C4-2B (cell line): ENCODE measurements around the gene BAIAP2L2.
A peak's percentile ranks its signal among the peaks of the same experiment; 100 is the strongest.

ENCODE experiments used
- H3K27ac ChIP-seq: fragments of 450-650 bp; 2 replicates; pipeline ENCODE4 v1.5.1; 2017
- ZFX ChIP-seq: fragments of 450-650 bp; IDR thresholded peaks from 2 replicates; pipeline ENCODE4 v1.6.1; 2017
- TF ChIP-seq, protein P1 (sequence below): fragments of 450-650 bp; conservative IDR thresholded peaks from 2 replicates; pipeline ENCODE4 v1.5.1; 2017; ENCODE audit warnings: mild to moderate bottlenecking

Gene BAIAP2L2

GRCh38 chr22:38142606-38143005, 32.1 kb upstream of the BAIAP2L2 start:
- H3K27ac ChIP-seq: peak overlapping the region; percentile 13; the same call in 1 of the 2 replicates
- no peak for TF ChIP-seq ZFX
- TF ChIP-seq, protein P1, sequence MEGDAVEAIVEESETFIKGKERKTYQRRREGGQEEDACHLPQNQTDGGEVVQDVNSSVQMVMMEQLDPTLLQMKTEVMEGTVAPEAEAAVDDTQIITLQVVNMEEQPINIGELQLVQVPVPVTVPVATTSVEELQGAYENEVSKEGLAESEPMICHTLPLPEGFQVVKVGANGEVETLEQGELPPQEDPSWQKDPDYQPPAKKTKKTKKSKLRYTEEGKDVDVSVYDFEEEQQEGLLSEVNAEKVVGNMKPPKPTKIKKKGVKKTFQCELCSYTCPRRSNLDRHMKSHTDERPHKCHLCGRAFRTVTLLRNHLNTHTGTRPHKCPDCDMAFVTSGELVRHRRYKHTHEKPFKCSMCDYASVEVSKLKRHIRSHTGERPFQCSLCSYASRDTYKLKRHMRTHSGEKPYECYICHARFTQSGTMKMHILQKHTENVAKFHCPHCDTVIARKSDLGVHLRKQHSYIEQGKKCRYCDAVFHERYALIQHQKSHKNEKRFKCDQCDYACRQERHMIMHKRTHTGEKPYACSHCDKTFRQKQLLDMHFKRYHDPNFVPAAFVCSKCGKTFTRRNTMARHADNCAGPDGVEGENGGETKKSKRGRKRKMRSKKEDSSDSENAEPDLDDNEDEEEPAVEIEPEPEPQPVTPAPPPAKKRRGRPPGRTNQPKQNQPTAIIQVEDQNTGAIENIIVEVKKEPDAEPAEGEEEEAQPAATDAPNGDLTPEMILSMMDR: no peak

DNA sequence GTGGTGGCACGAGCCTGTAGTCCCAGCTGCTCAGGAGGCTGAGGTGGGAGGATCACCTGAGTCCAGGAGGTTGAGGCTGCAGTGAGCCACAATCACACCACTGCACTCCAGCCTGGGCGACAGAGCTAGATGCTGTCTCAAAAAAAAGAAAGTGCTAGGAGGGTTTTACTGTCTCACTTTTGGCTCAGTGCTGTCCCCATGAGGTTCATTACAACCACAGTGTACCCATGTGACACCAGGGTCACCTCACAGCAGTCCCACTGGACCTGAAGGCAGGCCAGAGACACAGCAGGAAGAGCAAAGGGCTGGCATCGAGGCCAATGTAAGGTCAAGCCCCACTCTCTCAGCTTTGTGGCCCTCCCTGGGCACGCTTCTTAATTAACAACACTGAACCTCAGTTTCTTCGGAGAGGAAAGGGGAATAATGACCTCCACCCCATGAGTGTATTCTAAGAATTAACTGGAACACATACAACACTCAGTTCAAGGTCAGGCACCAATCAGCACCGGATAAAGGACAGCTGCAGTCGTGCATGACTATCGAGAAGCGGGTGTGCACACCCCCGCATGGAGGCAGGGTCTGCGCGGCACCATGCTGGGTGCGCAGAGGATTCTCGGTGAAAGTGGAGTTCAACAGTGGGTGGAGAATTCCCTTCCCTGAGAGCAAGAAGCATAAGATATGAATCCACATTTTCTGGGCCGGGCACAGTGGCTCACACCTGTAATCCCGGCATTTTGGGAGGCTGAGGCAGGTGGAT, 30.9 kb upstream of the BAIAP2L2 start:
- TF ChIP-seq, protein P1: no peak
- TF ChIP-seq ZFX: no peak
- no peak overlapping the region for H3K27ac ChIP-seq

GRCh38 chr22:38139901-38140300, 29.4 kb upstream of the BAIAP2L2 start:
- H3K27ac ChIP-seq: no peak overlapping the region
- TF ChIP-seq ZFX: no peak
- TF ChIP-seq, protein P1: no peak

- TF ChIP-seq, protein P1: no peak
- no peak for TF ChIP-seq ZFX
- H3K27ac ChIP-seq: no peak overlapping the region
Measured at GRCh38 chr22:38138961-38139360, 28.5 kb upstream of the BAIAP2L2 start.

DNA sequence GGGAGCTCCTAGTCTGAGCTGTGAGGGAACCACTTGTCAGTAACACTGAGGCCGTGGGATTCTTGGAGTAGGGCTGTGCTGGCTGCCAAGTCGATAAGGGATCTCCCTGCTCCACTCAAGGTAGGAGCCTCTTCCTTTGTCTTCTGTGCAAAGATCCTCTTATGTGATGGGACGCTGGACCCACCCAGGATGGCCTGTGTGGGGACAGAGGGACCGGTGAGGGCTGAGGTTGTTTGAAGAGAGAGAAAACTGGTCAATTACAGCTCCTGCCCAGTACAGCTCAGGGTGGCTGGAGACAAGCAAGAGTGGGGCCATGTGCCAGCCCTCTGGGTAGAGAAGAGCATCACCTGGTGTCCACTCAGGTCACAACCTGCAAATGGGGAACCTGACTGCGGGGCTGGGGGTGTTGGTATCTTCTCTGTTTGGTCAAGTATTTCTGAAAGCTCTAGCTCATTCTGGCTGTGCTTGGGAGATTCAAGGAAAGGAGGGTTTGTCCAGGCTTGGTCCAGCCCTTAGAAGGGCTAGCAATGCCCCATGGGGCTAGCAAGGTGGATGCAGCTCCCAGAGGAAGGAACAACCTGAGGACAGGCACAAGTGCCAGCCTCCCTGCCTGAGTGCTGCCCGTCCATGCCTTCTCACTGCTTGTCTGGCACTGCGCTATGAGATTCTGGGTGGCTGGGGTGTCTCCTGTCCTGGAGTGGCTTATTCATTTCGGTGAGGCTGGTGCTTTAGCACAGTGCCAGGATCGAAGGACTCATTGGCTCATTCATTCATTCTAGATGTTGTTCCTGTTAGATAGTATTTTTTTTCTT, 27.6 kb upstream of the BAIAP2L2 start:
- no peak overlapping the region for H3K27ac ChIP-seq
- no peak for TF ChIP-seq ZFX
- TF ChIP-seq, protein P1: no peak

DNA sequence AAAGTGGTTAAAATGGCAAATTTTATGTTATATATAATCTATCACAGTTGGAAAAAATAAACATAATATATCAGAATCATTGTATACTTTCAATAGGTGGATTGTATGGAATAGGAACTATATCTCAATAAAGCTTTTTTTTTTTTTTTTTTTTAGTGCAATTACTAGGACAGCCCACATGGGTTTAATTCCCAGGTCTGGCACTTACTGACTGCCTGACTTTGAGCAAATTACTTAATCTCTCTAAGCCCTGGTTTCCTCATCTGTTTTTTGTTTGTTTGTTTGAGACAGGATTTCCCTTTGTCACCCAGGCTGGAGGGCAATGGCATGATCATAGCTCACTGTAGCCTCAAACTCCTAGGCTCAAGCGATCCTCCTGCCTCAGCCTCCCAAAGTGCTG, 26.1 kb upstream of the BAIAP2L2 start:
- H3K27ac ChIP-seq: no peak overlapping the region
- TF ChIP-seq, protein P1: no peak
- TF ChIP-seq ZFX: no peak

- TF ChIP-seq ZFX: no peak
- TF ChIP-seq, protein P1: no peak
- H3K27ac ChIP-seq: no peak overlapping the region
Measured at GRCh38 chr22:38135133-38135706, 24.7 kb upstream of the BAIAP2L2 start.
